Smooth muscle cell (in vitro differentiated cells): Measurements from ENCODE around the gene PDE5A. TPM values are rescaled to one million over a fixed set of nuclear protein-coding genes. Genes with fewer than 3 reads are reported as not detected.

Source experiments
- DNase-seq: peaks from one replicate; lab custom pipeline; 2025; ENCODE audit not compliant: unreplicated experiment; lab: John Stamatoyannopoulos, UW
- H2AFZ ChIP-seq: fragments of 200-600 bp; sonication (generic); 2 replicates; pipeline ENCODE4 v1.6.0; 2016; ENCODE audit warnings: antibody characterized with exemption, low read depth, mild to moderate bottlenecking
- H3F3A ChIP-seq: fragments of 200-600 bp; sonication (generic); 2 replicates; pipeline ENCODE4 v1.6.0; 2017; ENCODE audit warnings: antibody characterized with exemption, low read depth
- H3K27ac ChIP-seq: fragments of 200-600 bp; sonication (generic); 2 replicates; pipeline ENCODE4 v1.5.1; 2016; ENCODE audit warnings: low read depth, mild to moderate bottlenecking
- H3K27me3 ChIP-seq: fragments of 200-600 bp; sonication (generic); 2 replicates; pipeline ENCODE4 v1.6.1; 2016; ENCODE audit warnings: low read depth, mild to moderate bottlenecking
- H3K36me3 ChIP-seq: fragments of 200-600 bp; sonication (generic); 2 replicates; pipeline ENCODE4 v1.5.1; 2016; ENCODE audit warnings: low read depth
- H3K4me1 ChIP-seq: fragments of 200-600 bp; sonication (generic); 2 replicates; pipeline ENCODE4 v1.5.1; 2016; ENCODE audit warnings: low read depth
- H3K4me2 ChIP-seq: fragments of 200-600 bp; sonication (generic); 2 replicates; pipeline ENCODE4 v1.6.0; 2016; ENCODE audit warnings: mild to moderate bottlenecking
- H3K4me3 ChIP-seq: fragments of 200-600 bp; sonication (generic); 2 replicates; pipeline ENCODE4 v1.5.1; 2016; ENCODE audit warnings: mild to moderate bottlenecking
- H3K79me2 ChIP-seq: fragments of 200-600 bp; sonication (generic); 2 replicates; pipeline ENCODE4 v1.6.0; 2016; ENCODE audit warnings: low read depth, mild to moderate bottlenecking
- H3K9ac ChIP-seq: fragments of 200-600 bp; sonication (generic); 2 replicates; pipeline ENCODE4 v1.6.0; 2016; ENCODE audit warnings: low read depth
- H3K9me3 ChIP-seq: fragments of 200-600 bp; sonication (generic); replicated peaks from 2 replicates; pipeline ENCODE4 v1.5.1; 2016; ENCODE audit warnings: low read depth
- H4K20me1 ChIP-seq: fragments of 200-600 bp; sonication (generic); 2 replicates; pipeline ENCODE4 v1.6.0; 2016; ENCODE audit warnings: low read depth
- WGBS: methylation state at CpG from one replicate; pipeline ENCODE4 v1.1.7; 2016; ENCODE audit warnings: low lambda C conversion rate; 5-methylcytosine and 5-hydroxymethylcytosine counted together
- polyA plus RNA-seq: library from polyadenylated mRNA; unstranded; fragments of >200 nt; fragmentation: Nextera tagmentation; extraction: Ambion mirVana; gene quantifications from 2 replicates; pipeline ENCODE4 v1.2.1, GENCODE V29; 2016
- total RNA-seq: library from RNA; depleted of rRNA; stranded (reverse); fragments of >200 nt; gene quantifications from 2 replicates; pipeline ENCODE4 v1.2.3, GENCODE V29; 2014
- TF ChIP-seq, protein P1 (sequence below): fragments of 200-600 bp; sonication (generic); IDR thresholded peaks from 2 replicates; pipeline ENCODE4 v1.5.1; 2017; ENCODE audit warnings: borderline replicate concordance, mild to moderate bottlenecking, antibody characterized with exemption; ENCODE audit not compliant: insufficient read depth, poor library complexity, severe bottlenecking

The PDE5A gene
- total RNA-seq (14.1 and 18.3 TPM in 2 replicates), polyA plus RNA-seq (4.1 and 5.0 TPM in 2 replicates)

DNA sequence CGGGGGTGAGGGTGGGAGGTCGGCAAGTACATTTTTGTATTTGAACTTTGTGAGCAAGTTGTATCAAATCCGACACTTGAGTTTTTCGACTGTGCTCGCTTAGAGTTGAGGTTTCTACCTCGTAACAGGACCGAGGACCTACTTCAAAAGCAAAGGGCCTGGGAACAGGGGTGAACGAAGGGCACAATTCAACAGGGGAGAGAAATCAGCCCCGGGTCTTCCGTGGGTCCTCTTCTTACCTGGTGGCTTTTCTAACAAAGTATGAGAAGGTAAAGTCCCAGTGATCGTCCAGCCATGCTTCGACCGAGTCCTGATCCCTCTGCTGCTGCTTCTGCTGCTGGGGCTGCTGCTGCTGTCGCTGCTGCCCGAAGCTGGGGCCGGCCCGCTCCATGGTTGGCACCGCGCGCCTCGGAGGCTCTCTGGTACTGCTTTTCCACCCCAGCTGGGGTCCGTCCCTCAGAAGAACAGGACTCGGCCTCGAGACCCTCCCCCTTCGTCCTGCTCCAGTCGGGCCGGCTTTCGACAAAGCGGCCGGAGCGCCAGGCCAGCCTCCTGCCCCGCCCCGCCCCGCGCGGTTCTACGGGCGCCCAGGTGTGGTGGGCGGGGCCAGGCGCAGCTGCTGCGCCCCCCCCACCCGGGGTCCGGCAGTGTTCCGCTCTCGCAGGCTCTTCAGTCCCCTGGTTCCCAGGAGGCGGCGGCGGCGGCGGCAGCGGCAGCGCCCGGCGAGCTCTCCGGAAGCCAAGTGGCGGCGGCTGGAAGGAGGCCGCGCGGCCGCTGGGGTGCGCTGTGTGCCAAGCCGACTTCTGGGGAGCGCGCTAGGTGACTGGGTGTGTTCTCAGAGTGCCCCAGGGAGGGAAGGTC is at the start of gene PDE5A:
Gene PDE5A, minus strand, starts transcription at position 524 of the 861 bp plus-strand sequence. Its CDS starts 133 bp downstream, at position 391.
- TF ChIP-seq, protein P1, sequence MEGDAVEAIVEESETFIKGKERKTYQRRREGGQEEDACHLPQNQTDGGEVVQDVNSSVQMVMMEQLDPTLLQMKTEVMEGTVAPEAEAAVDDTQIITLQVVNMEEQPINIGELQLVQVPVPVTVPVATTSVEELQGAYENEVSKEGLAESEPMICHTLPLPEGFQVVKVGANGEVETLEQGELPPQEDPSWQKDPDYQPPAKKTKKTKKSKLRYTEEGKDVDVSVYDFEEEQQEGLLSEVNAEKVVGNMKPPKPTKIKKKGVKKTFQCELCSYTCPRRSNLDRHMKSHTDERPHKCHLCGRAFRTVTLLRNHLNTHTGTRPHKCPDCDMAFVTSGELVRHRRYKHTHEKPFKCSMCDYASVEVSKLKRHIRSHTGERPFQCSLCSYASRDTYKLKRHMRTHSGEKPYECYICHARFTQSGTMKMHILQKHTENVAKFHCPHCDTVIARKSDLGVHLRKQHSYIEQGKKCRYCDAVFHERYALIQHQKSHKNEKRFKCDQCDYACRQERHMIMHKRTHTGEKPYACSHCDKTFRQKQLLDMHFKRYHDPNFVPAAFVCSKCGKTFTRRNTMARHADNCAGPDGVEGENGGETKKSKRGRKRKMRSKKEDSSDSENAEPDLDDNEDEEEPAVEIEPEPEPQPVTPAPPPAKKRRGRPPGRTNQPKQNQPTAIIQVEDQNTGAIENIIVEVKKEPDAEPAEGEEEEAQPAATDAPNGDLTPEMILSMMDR, result peak; percentile 81
- H2AFZ ChIP-seq, result peak within 1 kb of the TSS; percentile 97
- no peaks in the 10 kb centered on the region for H3K4me1 ChIP-seq
- H4K20me1 ChIP-seq, result no peaks in the 10 kb centered on the region
- peak within 1 kb of the TSS; percentile 13 for H3K9ac ChIP-seq
- WGBS, result under 1% methylated on average over 60 of the region's 65 CpGs
- H3F3A ChIP-seq, result no peaks in the 10 kb centered on the region
- DNase-seq, result peak; percentile 53
- no peak within 1 kb of the TSS for H3K27ac ChIP-seq
- H3K27me3 ChIP-seq, result peaks cover 25% of the 10 kb centered on the region
- no peaks in the 10 kb centered on the region for H3K79me2 ChIP-seq
- peak within 1 kb of the TSS; percentile 96 for H3K4me2 ChIP-seq
- H3K4me3 ChIP-seq, result peak within 1 kb of the TSS; percentile 72
- H3K9me3 ChIP-seq, result no peaks in the 10 kb centered on the region
- no peaks in the 10 kb centered on the region for H3K36me3 ChIP-seq

DNA sequence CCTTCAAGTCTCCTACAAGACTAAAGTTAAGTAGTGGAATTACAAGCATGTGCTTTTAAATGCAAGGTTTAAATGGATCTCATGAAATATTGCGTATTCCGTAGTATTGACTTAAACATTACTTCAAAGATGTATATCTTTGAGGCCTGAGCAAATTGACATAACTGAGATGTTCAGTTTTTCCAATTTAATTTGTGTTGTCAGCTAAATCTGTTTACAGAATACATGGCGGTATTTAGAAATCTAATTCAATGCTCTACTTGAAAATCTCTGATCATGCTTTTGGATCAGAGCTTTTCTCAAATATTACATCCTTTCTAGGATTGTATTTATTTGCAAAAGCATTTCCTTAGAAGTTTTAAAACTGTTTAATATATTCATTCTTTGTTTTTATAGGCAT is 47.5 kb upstream of the PDE5A start:
- Histone ChIP-seq H4K20me1 (no peaks in the 10 kb centered on the region), H3K4me3 (no peak overlapping the region), H3K79me2 (no peaks in the 10 kb centered on the region), H3K27ac (no peak overlapping the region), H3F3A (no peaks in the 10 kb centered on the region), H3K4me1 (no peaks in the 10 kb centered on the region), H3K4me2 (no peak overlapping the region), H3K36me3 (no peaks in the 10 kb centered on the region), H3K9ac (no peak overlapping the region), H3K9me3 (no peaks in the 10 kb centered on the region), H2AFZ (no peak overlapping the region), H3K27me3 (peaks cover 44% of the 10 kb centered on the region)
- DNase-seq, result no peak
- TF ChIP-seq, protein P1, result no peak
- 91% methylated on average over 3 of the region's 3 CpGs for WGBS

DNA sequence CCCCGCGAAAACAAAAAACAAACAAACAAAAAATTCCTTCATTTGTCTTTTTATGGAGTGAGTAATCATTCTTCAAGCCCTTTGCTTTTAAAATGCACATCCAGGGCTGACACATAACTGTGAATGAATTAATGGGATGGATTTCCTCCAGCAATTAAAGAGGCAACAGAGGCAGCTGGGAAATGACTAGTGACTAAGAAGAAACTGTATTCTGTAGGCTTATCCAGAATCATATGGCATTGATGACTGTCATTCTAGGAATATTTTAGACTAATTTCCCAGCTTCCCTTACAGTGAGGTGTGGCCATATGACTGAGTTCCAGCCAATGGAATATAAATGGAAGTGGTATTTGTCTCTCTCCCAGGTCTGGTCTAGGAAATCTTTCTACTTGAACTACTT is 46.8 kb upstream of the PDE5A start:
- no peak overlapping the region for H2AFZ ChIP-seq
- H3K27me3 ChIP-seq, result peaks cover 48% of the 10 kb centered on the region
- no peaks in the 10 kb centered on the region for H3K36me3 ChIP-seq
- 92% methylated on average over 2 of the region's 2 CpGs for WGBS
- H4K20me1 ChIP-seq, result no peaks in the 10 kb centered on the region
- no peaks in the 10 kb centered on the region for H3K4me1 ChIP-seq
- no peak overlapping the region for H3K4me2 ChIP-seq
- no peaks in the 10 kb centered on the region for H3K9me3 ChIP-seq
- TF ChIP-seq, protein P1, result no peak
- no peak for DNase-seq
- H3F3A ChIP-seq, result no peaks in the 10 kb centered on the region
- no peak overlapping the region for H3K4me3 ChIP-seq
- H3K79me2 ChIP-seq, result no peaks in the 10 kb centered on the region
- no peak overlapping the region for H3K9ac ChIP-seq
- H3K27ac ChIP-seq, result no peak overlapping the region

DNA sequence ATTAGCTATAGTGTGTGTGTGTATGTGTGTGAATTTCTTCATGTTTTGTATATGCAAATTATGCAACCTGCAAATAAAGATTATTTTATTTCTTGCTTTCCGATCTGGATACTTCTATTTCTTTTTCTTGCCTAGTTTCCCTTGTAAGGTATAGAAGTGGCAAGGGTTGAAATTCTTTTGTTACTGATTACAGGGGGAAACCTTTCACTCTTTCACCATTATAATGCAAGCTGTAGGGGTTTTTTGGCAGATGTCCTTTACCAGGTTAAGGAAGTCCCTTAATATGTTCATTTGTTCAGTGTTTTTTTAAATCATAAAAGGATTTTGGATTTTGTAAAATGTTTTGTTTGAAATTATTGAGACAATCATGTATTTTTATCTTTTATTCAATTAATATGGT is 44.3 kb upstream of the PDE5A start:
- Histone ChIP-seq H3K79me2 (no peaks in the 10 kb centered on the region), H3F3A (no peaks in the 10 kb centered on the region), H3K27me3 (peaks cover 63% of the 10 kb centered on the region), H3K9ac (no peak overlapping the region), H3K9me3 (no peaks in the 10 kb centered on the region), H3K4me3 (no peak overlapping the region), H3K36me3 (no peaks in the 10 kb centered on the region), H3K4me2 (no peak overlapping the region), H3K27ac (no peak overlapping the region), H3K4me1 (no peaks in the 10 kb centered on the region), H2AFZ (no peak overlapping the region), H4K20me1 (no peaks in the 10 kb centered on the region)
- WGBS, result 86% methylated on average over 1 of the region's 1 CpG
- TF ChIP-seq, protein P1, result no peak
- no peak for DNase-seq
